MM.1S (cell line): ENCODE data around the gene PNLIPRP1.

ENCODE experiments used
- DNase-seq: peaks from one replicate; pipeline ENCODE4 v3.0.0-alpha.2; 2015
- H2AFZ ChIP-seq: fragments of 300-600 bp; sonication (generic); 2 replicates; pipeline ENCODE4 v1.6.0; 2016; ENCODE audit warnings: antibody characterized with exemption, low read length
- H3F3A ChIP-seq: fragments of 300-600 bp; sonication (generic); 2 replicates; pipeline ENCODE4 v1.6.1; 2016; ENCODE audit warnings: mild to moderate bottlenecking, antibody characterized with exemption, low read length, moderate library complexity, mixed read lengths; ENCODE audit not compliant: insufficient read depth
- H3K27ac ChIP-seq: fragments of 300-600 bp; sonication (generic); 2 replicates; pipeline ENCODE4 v1.5.1; 2016; ENCODE audit warnings: mild to moderate bottlenecking, low read length
- H3K27me3 ChIP-seq: fragments of 300-600 bp; sonication (generic); replicated peaks from 2 replicates; pipeline ENCODE4 v1.6.0; 2016; ENCODE audit warnings: low read length; ENCODE audit not compliant: insufficient read depth
- H3K36me3 ChIP-seq: fragments of 300-600 bp; sonication (generic); replicated peaks from 2 replicates; pipeline ENCODE4 v1.6.1; 2016; ENCODE audit warnings: mild to moderate bottlenecking, low read length, mixed read lengths; ENCODE audit not compliant: insufficient read depth
- H3K4me1 ChIP-seq: fragments of 300-600 bp; sonication (generic); 2 replicates; pipeline ENCODE4 v1.6.1; 2016; ENCODE audit warnings: low read length, mixed read lengths
- H3K4me2 ChIP-seq: fragments of 300-600 bp; sonication (generic); 2 replicates; pipeline ENCODE4 v1.6.0; 2016; ENCODE audit warnings: low read depth, low read length
- H3K4me3 ChIP-seq: fragments of 300-600 bp; sonication (generic); 2 replicates; pipeline ENCODE4 v1.5.1; 2016; ENCODE audit warnings: low read length, mixed read lengths
- H3K79me2 ChIP-seq: fragments of 300-600 bp; sonication (generic); 2 replicates; pipeline ENCODE4 v1.6.1; 2016; ENCODE audit warnings: mixed run types, low read length, mixed read lengths
- H3K9ac ChIP-seq: fragments of 300-600 bp; sonication (generic); 2 replicates; pipeline ENCODE4 v1.6.1; 2016; ENCODE audit warnings: low read length, mixed read lengths
- H3K9me2 ChIP-seq: fragments of 300-600 bp; sonication (generic); replicated peaks from 2 replicates; pipeline ENCODE4 v1.6.1; 2016; ENCODE audit warnings: mild to moderate bottlenecking, low read length, mixed read lengths; ENCODE audit not compliant: insufficient read depth
- H3K9me3 ChIP-seq: fragments of 300-600 bp; sonication (generic); replicated peaks from 2 replicates; pipeline ENCODE4 v1.6.1; 2016; ENCODE audit warnings: mild to moderate bottlenecking, low read length, mixed read lengths; ENCODE audit not compliant: insufficient read depth
- H4K20me1 ChIP-seq: fragments of 300-600 bp; sonication (generic); 2 replicates; pipeline ENCODE4 v1.6.1; 2016; ENCODE audit warnings: mild to moderate bottlenecking, low read length, moderate library complexity, mixed read lengths; ENCODE audit not compliant: insufficient read depth
- CTCF ChIP-seq: fragments of 300-600 bp; sonication (generic); IDR thresholded peaks from 2 replicates; pipeline ENCODE4 v1.5.1; 2016; ENCODE audit warnings: antibody characterized with exemption, low read length, mixed read lengths
- EZH2 ChIP-seq: fragments of 300-600 bp; sonication (generic); optimal IDR thresholded peaks from 2 replicates; pipeline ENCODE3; 2017; ENCODE audit warnings: low read depth, mild to moderate bottlenecking, antibody characterized with exemption, low read length, mixed read lengths
- EZH2phosphoT487 ChIP-seq: fragments of 300-600 bp; sonication (generic); IDR thresholded peaks from 2 replicates; pipeline ENCODE4 v1.6.1; 2018; ENCODE audit warnings: antibody characterized with exemption, low read length

Gene PNLIPRP1

DNA sequence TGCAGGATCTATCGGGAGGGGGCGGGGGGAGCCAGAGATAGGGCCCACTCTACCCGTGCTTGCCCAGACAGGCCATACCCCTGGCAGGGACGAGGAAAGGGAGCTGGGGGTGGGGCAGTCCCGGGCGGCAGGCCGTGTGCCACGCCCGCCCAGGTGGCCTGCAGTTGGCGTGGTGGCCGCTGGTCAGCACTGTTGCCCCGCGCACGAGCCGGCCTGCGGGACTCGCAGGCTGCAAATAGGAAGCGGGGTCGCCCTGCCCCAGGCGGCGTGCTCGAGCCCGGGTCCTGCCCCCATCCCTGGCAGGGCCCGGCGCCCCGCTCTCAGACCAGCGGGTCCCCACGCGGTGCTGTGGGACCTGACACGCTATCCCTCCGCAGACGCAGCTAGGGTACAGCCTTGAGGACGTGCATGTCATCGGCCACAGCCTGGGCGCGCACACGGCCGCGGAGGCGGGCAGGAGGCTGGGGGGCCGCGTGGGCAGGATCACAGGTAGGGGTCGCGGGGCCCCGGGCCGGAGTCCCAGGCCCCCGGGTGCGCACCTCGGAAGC is 36.7 kb downstream of the PNLIPRP1 start:
- Histone ChIP-seq H4K20me1 (no peaks in the 10 kb centered on the region), H3F3A (no peaks in the 10 kb centered on the region), H3K27me3 (no peaks in the 10 kb centered on the region), H3K79me2 (no peaks in the 10 kb centered on the region), H3K9ac (no peak overlapping the region), H2AFZ (no peak overlapping the region), H3K36me3 (no peaks in the 10 kb centered on the region), H3K4me3 (no peak overlapping the region), H3K9me3 (no peaks in the 10 kb centered on the region), H3K4me2 (no peak overlapping the region), H3K9me2 (no peaks in the 10 kb centered on the region), H3K27ac (no peak overlapping the region), H3K4me1 (no peaks in the 10 kb centered on the region)
- TF ChIP-seq EZH2 (no peak), EZH2phosphoT487 (no peak), CTCF (no peak)
- no peak for DNase-seq

- Histone ChIP-seq H3K27me3 (no peaks in the 10 kb centered on the region), H3K4me1 (no peaks in the 10 kb centered on the region), H3K4me3 (no peak overlapping the region), H3K4me2 (no peak overlapping the region), H3K9ac (no peak overlapping the region), H4K20me1 (no peaks in the 10 kb centered on the region), H3F3A (no peaks in the 10 kb centered on the region), H3K27ac (no peak overlapping the region), H3K9me2 (no peaks in the 10 kb centered on the region), H3K36me3 (no peaks in the 10 kb centered on the region), H2AFZ (no peak overlapping the region), H3K9me3 (no peaks in the 10 kb centered on the region), H3K79me2 (no peaks in the 10 kb centered on the region)
- TF ChIP-seq EZH2phosphoT487: no peak
- no peak for TF ChIP-seq CTCF
- no peak for TF ChIP-seq EZH2
- no peak for DNase-seq
Measured at GRCh38 chr10:116629340-116629739, 38.6 kb downstream of the PNLIPRP1 start.

GRCh38 chr10:116630020-116630419 is 39.3 kb downstream of the PNLIPRP1 start:
- Histone ChIP-seq H3K9me2 (no peaks in the 10 kb centered on the region), H3K36me3 (no peaks in the 10 kb centered on the region), H4K20me1 (no peaks in the 10 kb centered on the region), H3K9me3 (no peaks in the 10 kb centered on the region), H3K4me2 (no peak overlapping the region), H3K4me1 (no peaks in the 10 kb centered on the region), H3K27me3 (no peaks in the 10 kb centered on the region), H3K79me2 (no peaks in the 10 kb centered on the region), H3K4me3 (no peak overlapping the region), H3K27ac (no peak overlapping the region), H3K9ac (no peak overlapping the region), H3F3A (no peaks in the 10 kb centered on the region), H2AFZ (no peak overlapping the region)
- TF ChIP-seq CTCF (no peak), EZH2 (no peak), EZH2phosphoT487 (no peak)
- no peak for DNase-seq
